A549 (cell line): ENCODE data around the gene GAS5. TPM values are rescaled to one million over a fixed set of nuclear protein-coding genes. Genes with fewer than 3 reads are reported as not detected.
"Not testable (repeated sequence)": the region's sequence is repeated elsewhere in the genome, so short reads cannot be mapped to it uniquely, and the experiment has no call there.

Experiments
- ATAC-seq, 2 experiments: fragments of 200-7000 bp in 1 of 2; fragments of >200 bp in 1 of 2; cut with Nextera tagmentation in 1 of 2; cut with Tn5 transposase in 1 of 2; 3 replicates each; pipeline versions ENCODE4 v1.8.0 to v1.9.1; 2018 to 2020; ENCODE audit warnings: mild to moderate bottlenecking in 1 of 2, moderate library complexity in 1 of 2
- CTCF ChIA-PET: fragments of 300-600 bp; sonication (Branson Sonifier 250); formaldehyde crosslinking; extraction: SDS; loops from one replicate; lab custom pipeline; 2021; ENCODE audit warnings: antibody characterized with exemption, inconsistent platforms; lab: Yijun Ruan, JAX
- POLR2A ChIA-PET: fragments of 350-600 bp; formaldehyde crosslinking; extraction: SDS; loops from one replicate; lab custom pipeline; 2021; ENCODE audit warnings: antibody characterized with exemption, inconsistent platforms; lab: Yijun Ruan, JAX
- DNase-seq, 2 experiments: peaks; one replicate each; pipeline versions ENCODE4 v3.0.0 to v3.0.0-alpha.2; 2011 to 2016; ENCODE audit warnings: low read depth in 1 of 2, low spot score in 1 of 2
- FAIRE-seq: peaks from 2 replicates; lab custom pipeline; 2011; peaks lifted over from hg19 to GRCh38; lab: Jason Lieb, UNC
- H3K27ac ChIP-seq, 2 experiments: fragments of >200 bp; sonication (Bioruptor Twin); formaldehyde crosslinking; 3 replicates each; pipeline ENCODE4 v1.5.1; 2016 to 2017
- H3K4me1 ChIP-seq: fragments of >200 bp; sonication (Bioruptor Twin); formaldehyde crosslinking; 3 replicates; pipeline ENCODE4 v1.6.1; 2016
- H3K4me2 ChIP-seq: fragments of >200 bp; sonication (Bioruptor Twin); formaldehyde crosslinking; 3 replicates; pipeline ENCODE4 v1.6.1; 2016
- H3K4me3 ChIP-seq: fragments of >200 bp; sonication (Bioruptor Twin); formaldehyde crosslinking; 3 replicates; pipeline ENCODE4 v1.5.1; 2016
- H3K9me3 ChIP-seq: fragments of >200 bp; sonication (Bioruptor Twin); formaldehyde crosslinking; 3 replicates; pipeline ENCODE4 v1.6.1; 2016
- CBX8 ChIP-seq: fragments of 200-600 bp; sonication (generic); IDR thresholded peaks from 2 replicates; pipeline ENCODE4 v1.6.1; 2016
- FOSB ChIP-seq: fragments of 250-450 bp; sonication (Bioruptor Pico); IDR thresholded peaks from 2 replicates; pipeline ENCODE4 v1.5.0; 2020; ENCODE audit warnings: mild to moderate bottlenecking, moderate library complexity
- FOSL2 ChIP-seq, 2 experiments: fragments of 450-650 bp in 1 of 2; fragments of >200 bp in 1 of 2; sonication (Bioruptor Twin) in 1 of 2; formaldehyde crosslinking; IDR thresholded peaks; 2 replicates each; pipeline versions ENCODE4 v1.5.0 to v1.6.1; 2016 to 2020; ENCODE audit warnings: mild to moderate bottlenecking in 1 of 2, moderate library complexity in 1 of 2
- GATA3 ChIP-seq: IDR thresholded peaks from 2 replicates; pipeline ENCODE4 v1.6.1; 2012; ENCODE audit warnings: borderline replicate concordance
- HES2 ChIP-seq: fragments of >200 bp; sonication (Bioruptor Twin); formaldehyde crosslinking; IDR thresholded peaks from 2 replicates; pipeline ENCODE4 v1.6.1; 2016
- HOXA7 ChIP-seq: fragments of 250-450 bp; sonication (Bioruptor Pico); IDR thresholded peaks from 2 replicates; pipeline ENCODE4 v1.5.0; 2020; ENCODE audit warnings: mild to moderate bottlenecking, moderate library complexity
- JUN ChIP-seq, 2 experiments: fragments of >200 bp; sonication (Bioruptor Twin); formaldehyde crosslinking; IDR thresholded peaks; 2 replicates in 1 of 2; 3 replicates in 1 of 2; pipeline ENCODE4 v1.6.1; 2016 to 2017
- KDM1A ChIP-seq: fragments of 200-600 bp; sonication (generic); IDR thresholded peaks from 2 replicates; pipeline ENCODE4 v1.6.1; 2016; ENCODE audit warnings: low read depth, mild to moderate bottlenecking
- MAZ ChIP-seq: fragments of 150-350 bp; IDR thresholded peaks from 2 replicates; pipeline ENCODE4 v1.6.1; 2014; ENCODE audit warnings: antibody characterized with exemption, low read depth, low read length, borderline replicate concordance
- NPAS2 ChIP-seq: fragments of 250-450 bp; sonication (Bioruptor Pico); IDR thresholded peaks from 2 replicates; pipeline ENCODE4 v1.8.0; 2022; ENCODE audit warnings: mild to moderate bottlenecking, moderate library complexity, borderline replicate concordance
- POLR2AphosphoS2 ChIP-seq: conservative IDR thresholded peaks from 2 replicates; pipeline ENCODE4 v1.6.1; 2012; ENCODE audit warnings: low read length, improper control_type of control experiment, inconsistent platforms
- RARB ChIP-seq: fragments of 250-450 bp; sonication (Bioruptor Pico); IDR thresholded peaks from 2 replicates; pipeline ENCODE4 v1.8.0; 2021; ENCODE audit warnings: mild to moderate bottlenecking, moderate library complexity
- TFCP2L1 ChIP-seq: fragments of 250-450 bp; sonication (Bioruptor Pico); IDR thresholded peaks from 2 replicates; pipeline ENCODE4 v1.5.0; 2021; ENCODE audit warnings: mild to moderate bottlenecking
- TP53 ChIP-seq: fragments of 250-450 bp; sonication (Bioruptor Pico); IDR thresholded peaks from 2 replicates; pipeline ENCODE4 v1.5.0; 2021; ENCODE audit warnings: mild to moderate bottlenecking, moderate library complexity
- WGBS: methylation state at CpG from one replicate; pipeline ENCODE4 v1.1.6; 2017; ENCODE audit errors: missing lambda C conversion rate; 5-methylcytosine and 5-hydroxymethylcytosine counted together
- polyA plus RNA-seq, 4 experiments: library from polyadenylated mRNA; depleted of rRNA in 3 of 4; stranded (reverse); fragments of >200 nt; fragmentation: RNase III in 1 of 4; extraction: RNeasy Plus Mini Kit Qiagen cat#74134 plus additional on column Dnase treatment in 1 of 4; gene quantifications; 2 replicates in 3 of 4; 3 replicates in 1 of 4; pipeline ENCODE4 v1.2.3, GENCODE V29; 2011 to 2017
- TF ChIP-seq, protein P1 (sequence below): IDR thresholded peaks from 2 replicates; pipeline ENCODE4 v1.6.1; 2012
- TF ChIP-seq, protein P2 (sequence below): fragments of 200-600 bp; sonication (generic); IDR thresholded peaks from 2 replicates; pipeline ENCODE4 v1.6.1; 2016; ENCODE audit warnings: antibody characterized with exemption, mild to moderate bottlenecking, moderate library complexity

The GAS5 gene
- polyA plus RNA-seq, 2 of the 4 experiments (the other 2 are of a cell fraction): 376 to 1,735 TPM

GRCh38 chr1:173862146-173862768 lies 5.5 kb downstream of the GAS5 start:
- Histone ChIP-seq H3K4me1 (peaks cover 24% of the 10 kb centered on the region), H3K27ac (peak overlapping the region in 1 of 2 experiments; percentile 43; a peak in 3 of 6 replicates)
- H3K9me3 ChIP-seq, H3K4me2 ChIP-seq, DNase-seq, H3K4me3 ChIP-seq, FAIRE-seq: not testable (repeated sequence)
- ChIA-PET CTCF (interaction anchor here (0.6 to 1.4 kb wide), 4 partner anchors 355 to 442 kb away, joined by 3 to 5 read pairs (median 4); no protein-coding TSS in a partner anchor), POLR2A (interaction anchor here (1.1 kb wide), 1 partner anchor 38 kb away, joined by 3 read pairs; the partner anchor contains the start of gene DARS2)
- peak; percentile 26; the same call in 1 of the 2 replicates for TF ChIP-seq TFCP2L1 (CRISPR knock-in tag)
- TF ChIP-seq POLR2AphosphoS2: peak; percentile 86
- peak; percentile 74; the same call in 1 of the 2 replicates for TF ChIP-seq HOXA7
- TF ChIP-seq RARB (CRISPR knock-in tag): peak; percentile 81; the same call in 1 of the 2 replicates
- peak; percentile 58 to 68; a peak in 4 of 5 replicates for TF ChIP-seq JUN (IDR thresholded peaks at IDR 0.05)
- TF ChIP-seq GATA3: peak; percentile 37; the same call in 1 of the 2 replicates
- TF ChIP-seq TP53 (CRISPR knock-in tag): peak; percentile 63; the same call in 1 of the 2 replicates
- peak; percentile 70 for TF ChIP-seq FOSB (CRISPR knock-in tag)
- TF ChIP-seq, protein P1, sequence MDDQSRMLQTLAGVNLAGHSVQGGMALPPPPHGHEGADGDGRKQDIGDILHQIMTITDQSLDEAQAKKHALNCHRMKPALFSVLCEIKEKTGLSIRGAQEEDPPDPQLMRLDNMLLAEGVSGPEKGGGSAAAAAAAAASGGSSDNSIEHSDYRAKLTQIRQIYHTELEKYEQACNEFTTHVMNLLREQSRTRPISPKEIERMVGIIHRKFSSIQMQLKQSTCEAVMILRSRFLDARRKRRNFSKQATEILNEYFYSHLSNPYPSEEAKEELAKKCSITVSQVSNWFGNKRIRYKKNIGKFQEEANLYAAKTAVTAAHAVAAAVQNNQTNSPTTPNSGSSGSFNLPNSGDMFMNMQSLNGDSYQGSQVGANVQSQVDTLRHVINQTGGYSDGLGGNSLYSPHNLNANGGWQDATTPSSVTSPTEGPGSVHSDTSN: peak; percentile 83
- WGBS: 74% methylated on average over 13 of the region's 13 CpGs
- peak; percentile 10 to 24; a peak in 3 of 6 replicates for ATAC-seq

DNA sequence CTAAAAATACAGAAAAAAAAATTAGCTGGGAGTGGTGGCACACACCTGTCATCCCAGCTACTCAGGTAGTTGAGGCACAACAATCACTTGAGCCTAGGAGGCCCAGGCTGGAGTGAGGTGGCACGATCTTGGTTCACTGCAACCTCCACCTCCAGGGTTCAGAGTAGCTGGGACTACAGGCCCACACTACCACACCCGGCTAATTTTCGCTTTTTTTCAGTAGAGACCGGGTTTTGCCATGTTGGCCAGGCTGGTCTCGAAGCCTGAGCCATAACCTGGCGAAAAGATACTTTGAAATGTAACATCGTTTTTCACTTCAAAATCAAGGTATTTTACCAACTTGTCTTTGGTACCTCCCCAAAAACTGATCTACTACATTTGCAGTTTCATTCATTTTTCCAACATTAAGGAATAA lies 6.1 kb downstream of the GAS5 start:
- Histone ChIP-seq H3K4me3 (no peak overlapping the region), H3K27ac (no peak overlapping the region), H3K9me3 (no peaks in the 10 kb centered on the region), H3K4me1 (peaks cover 24% of the 10 kb centered on the region), H3K4me2 (no peak overlapping the region)
- DNase-seq: no peak
- ATAC-seq: peak; percentile 38 to 44
- WGBS: 89% methylated on average over 7 of the region's 7 CpGs
- no peak for FAIRE-seq
- TF ChIP-seq TP53 (CRISPR knock-in tag) (peak; percentile 96), RARB (CRISPR knock-in tag) (0 out of 2 replicates have a peak, but pooled peaks have one; percentile 57), KDM1A (no peak), MAZ (no peak), HOXA7 (peak; percentile 88), GATA3 (no peak), TFCP2L1 (CRISPR knock-in tag) (peak; percentile 96), FOSL2 (IDR thresholded peaks at IDR 0.05) (no peak), FOSL2 (CRISPR knock-in tag; IDR thresholded peaks at IDR 0.05) (no peak), CBX8 (no peak), NPAS2 (CRISPR knock-in tag) (no peak), HES2 (no peak)
- TF ChIP-seq, protein P2, sequence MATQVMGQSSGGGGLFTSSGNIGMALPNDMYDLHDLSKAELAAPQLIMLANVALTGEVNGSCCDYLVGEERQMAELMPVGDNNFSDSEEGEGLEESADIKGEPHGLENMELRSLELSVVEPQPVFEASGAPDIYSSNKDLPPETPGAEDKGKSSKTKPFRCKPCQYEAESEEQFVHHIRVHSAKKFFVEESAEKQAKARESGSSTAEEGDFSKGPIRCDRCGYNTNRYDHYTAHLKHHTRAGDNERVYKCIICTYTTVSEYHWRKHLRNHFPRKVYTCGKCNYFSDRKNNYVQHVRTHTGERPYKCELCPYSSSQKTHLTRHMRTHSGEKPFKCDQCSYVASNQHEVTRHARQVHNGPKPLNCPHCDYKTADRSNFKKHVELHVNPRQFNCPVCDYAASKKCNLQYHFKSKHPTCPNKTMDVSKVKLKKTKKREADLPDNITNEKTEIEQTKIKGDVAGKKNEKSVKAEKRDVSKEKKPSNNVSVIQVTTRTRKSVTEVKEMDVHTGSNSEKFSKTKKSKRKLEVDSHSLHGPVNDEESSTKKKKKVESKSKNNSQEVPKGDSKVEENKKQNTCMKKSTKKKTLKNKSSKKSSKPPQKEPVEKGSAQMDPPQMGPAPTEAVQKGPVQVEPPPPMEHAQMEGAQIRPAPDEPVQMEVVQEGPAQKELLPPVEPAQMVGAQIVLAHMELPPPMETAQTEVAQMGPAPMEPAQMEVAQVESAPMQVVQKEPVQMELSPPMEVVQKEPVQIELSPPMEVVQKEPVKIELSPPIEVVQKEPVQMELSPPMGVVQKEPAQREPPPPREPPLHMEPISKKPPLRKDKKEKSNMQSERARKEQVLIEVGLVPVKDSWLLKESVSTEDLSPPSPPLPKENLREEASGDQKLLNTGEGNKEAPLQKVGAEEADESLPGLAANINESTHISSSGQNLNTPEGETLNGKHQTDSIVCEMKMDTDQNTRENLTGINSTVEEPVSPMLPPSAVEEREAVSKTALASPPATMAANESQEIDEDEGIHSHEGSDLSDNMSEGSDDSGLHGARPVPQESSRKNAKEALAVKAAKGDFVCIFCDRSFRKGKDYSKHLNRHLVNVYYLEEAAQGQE: no peak
- TF ChIP-seq, protein P1: peak; percentile 70
- CTCF ChIA-PET: interaction anchor here (0.6 to 1.4 kb wide), 2 partner anchors 420 to 442 kb away, joined by 3 to 5 read pairs; no protein-coding TSS in a partner anchor
- POLR2A ChIA-PET: interaction anchor here (1.1 kb wide), 1 partner anchor 38 kb away, joined by 3 read pairs; the partner anchor contains the start of gene DARS2
